Measurements from ENCODE around the gene FANCF.
"Not testable (repeated sequence)": the region's sequence is repeated elsewhere in the genome, so short reads cannot be mapped to it uniquely, and the experiment has no call there.

Gene FANCF

GRCh38 chr11:22625448-22626287 is at the start of gene FANCF:
FANCF (minus strand) TSS chr11:22625823; CDS start chr11:22625810, 13 bp downstream.
- DNase-seq (ENCODE audit: low read depth in 2 of 2) = peak; percentile 99

DNA sequence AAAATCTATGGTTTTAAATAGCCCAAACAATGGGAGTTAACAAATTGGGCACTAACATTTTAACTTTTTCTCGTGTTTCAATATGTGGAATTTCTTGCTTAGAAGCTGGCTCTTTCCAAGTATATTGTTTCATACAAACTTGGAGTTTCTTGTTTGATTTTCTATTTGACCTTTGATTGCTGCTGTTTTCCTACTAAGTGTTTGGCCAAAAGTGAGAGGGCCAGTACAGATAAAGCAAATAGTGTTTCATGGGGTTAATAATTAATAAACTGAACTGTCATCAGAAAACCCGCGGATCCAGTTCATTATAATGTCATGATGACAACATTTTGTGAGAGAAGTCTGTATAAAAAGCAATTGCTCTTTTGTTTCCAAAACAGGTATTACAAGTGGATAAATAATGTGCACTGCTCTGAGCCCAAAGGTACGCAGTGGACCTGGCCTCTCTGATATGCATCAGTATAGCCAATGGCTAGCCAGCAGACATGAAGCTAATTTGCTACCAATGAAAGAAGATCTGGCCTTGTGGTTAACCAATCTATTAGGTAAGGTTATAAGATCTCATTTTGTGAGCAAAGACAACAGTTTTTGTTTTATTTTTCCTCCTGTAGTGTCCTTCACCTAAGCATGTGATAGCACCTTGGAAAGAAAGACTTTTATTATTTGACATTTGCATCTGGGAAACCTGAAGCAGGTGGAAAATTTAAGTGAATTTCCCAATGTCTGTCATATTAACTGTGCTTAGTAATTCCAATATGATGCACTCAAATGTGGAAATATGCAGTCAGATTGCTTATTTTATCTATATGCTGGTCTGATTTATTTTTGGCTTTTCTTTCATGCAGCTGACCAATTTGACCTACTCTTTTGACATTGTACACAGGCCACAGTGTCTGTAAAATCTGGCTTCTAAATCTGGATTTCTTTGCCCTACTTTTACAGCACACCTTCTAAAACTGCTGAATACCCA is 49.1 kb upstream of the FANCF start:
- no peak for DNase-seq (ENCODE audit: low read depth in 2 of 2)

- DNase-seq (ENCODE audit: low read depth in 2 of 2) = peak in 1 of 2 experiments; percentile 14
These were observed 46.1 kb upstream of the FANCF start for GRCh38 chr11:22671751-22672150.

DNA sequence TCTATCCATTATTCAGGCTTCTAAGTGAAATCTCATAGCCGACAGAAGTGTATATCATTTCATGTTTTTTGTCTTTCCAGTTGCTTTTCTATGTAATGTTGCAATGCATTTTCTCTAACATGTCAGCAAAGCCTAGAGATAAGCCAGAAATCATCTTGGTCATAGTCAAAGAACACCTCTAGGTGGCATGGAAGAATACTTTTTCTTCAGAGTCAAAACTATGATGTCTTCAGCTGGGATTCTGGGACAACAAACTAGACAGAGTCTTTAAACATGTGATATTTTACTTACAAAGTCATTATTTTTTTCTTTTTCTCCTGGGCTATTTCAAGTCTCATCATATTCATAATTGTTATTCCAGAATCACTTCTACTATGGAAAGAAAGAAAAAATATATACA is 45.2 kb upstream of the FANCF start:
- DNase-seq (ENCODE audit: low read depth in 2 of 2) = no peak

DNA sequence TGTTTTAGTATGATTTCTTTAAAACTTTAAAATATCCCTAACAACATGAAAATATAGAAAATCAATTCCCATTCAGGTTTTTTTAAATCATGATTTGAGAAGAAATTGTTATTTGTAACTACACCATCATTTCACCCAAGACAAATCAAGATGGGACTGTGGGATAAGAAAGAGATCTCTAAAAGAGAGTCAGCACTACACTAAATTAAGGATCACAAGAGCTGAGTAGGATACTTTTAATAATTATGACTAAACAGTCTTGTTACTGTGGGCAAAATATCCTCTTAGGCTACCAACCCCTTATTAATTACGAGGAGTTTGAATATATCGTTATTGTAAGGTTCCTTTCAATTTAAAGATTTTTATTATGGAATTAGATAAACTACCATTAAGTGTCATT is 43.7 kb upstream of the FANCF start:
- DNase-seq (ENCODE audit: low read depth in 2 of 2) = no peak

DNA sequence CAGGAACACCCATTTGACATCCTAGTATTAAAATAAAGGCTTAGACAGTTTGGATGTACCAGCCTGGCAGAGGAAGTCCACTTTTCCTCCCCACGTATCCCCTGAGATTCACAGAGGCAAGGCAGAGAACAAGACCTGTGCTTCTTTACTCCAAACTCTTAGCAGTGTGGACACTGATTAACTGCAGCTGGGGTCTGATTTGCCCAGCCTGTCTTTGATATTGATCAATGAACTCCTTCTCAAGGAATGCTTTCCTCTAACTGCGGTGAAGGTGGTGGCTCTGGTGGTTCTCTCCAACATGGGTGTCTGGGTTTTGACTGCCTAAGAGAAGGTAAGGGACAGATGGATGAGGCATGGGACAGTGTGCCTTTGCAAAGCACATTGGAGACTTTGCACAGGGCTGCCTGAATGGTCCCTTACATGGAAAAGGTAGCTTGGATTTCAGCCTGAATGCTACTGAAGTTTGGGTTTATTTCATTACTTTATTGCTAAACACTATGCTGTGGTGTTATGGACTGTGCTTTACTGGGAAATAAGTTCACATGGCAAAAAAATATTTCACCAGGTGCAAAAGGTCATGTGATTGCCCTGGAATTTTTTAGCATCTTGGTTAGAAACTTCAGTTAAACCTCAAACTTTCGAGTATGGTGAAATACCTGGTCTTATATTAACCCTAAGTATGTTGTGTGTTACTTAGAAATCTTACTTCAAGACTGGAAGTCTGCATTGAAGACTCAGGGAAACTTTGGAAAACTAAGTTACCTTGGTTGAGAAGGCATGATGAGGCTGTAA is 42.6 kb upstream of the FANCF start:
- DNase-seq (ENCODE audit: low read depth in 2 of 2) = no peak

DNA sequence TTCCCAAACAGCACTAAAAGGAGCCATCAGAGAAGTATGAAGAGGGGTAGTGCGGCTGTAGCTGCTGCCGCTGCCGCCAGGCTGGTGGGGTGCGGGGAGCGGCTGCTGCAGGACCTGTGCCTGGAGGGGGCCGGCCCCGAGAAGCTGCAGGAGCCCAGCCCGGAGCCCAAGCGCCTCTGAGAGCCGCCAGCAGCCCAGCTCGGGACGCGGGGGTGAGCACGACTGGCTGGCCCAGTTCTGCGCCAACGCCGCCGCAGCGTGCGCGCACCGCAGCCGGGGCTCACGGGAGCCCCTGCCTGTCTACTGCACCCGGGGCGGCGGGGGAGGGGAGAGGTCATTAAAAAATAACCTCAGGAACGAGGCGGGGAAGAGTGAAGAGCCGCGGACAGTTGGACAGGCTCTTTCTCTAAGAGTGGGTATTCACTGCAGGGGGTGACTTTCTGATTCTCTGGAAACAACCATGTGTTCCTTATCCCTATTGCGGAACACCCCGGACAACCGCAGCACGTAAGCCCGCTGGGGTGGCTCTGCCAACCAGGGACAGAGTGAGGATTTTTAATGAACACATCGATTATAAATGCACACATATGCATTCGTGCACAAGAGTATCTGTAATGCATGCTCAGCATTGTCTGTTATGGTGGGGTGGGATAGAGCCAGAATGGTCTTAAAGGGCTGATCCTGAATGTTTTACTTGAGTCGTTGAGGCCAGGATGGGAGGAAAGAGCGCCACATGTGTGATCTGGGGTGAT is 41.2 kb upstream of the FANCF start:
- no peak for DNase-seq (ENCODE audit: low read depth in 2 of 2)

GRCh38 chr11:22666325-22666687 is 40.7 kb upstream of the FANCF start, which contains the start of gene GAS2:
GAS2 (plus strand) TSS chr11:22666611; CDS start chr11:22674870, 8,259 bp downstream.
- DNase-seq (ENCODE audit: low read depth in 2 of 2) = no peak

DNA sequence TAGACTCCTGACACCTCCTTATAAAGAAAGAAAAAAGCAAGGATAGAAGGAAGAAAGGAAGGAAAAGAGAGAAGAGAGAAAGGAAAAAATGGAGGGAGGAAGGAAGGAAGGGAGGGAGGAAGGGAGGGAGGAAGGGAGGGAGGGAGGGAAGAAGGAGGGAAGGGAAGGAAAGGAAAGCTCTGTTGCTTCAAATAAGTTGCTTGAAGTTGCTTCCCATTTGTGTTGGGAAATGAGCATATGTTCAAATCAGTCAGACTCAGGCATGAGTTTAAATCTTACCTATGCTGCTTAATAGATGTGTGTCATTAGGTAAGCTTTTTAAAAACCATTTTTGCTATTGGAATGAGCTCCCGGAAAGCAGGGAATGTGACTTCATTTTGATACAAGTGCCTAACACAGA is 34.2 kb upstream of the FANCF start:
- no peak for DNase-seq (ENCODE audit: low read depth in 2 of 2)

DNA sequence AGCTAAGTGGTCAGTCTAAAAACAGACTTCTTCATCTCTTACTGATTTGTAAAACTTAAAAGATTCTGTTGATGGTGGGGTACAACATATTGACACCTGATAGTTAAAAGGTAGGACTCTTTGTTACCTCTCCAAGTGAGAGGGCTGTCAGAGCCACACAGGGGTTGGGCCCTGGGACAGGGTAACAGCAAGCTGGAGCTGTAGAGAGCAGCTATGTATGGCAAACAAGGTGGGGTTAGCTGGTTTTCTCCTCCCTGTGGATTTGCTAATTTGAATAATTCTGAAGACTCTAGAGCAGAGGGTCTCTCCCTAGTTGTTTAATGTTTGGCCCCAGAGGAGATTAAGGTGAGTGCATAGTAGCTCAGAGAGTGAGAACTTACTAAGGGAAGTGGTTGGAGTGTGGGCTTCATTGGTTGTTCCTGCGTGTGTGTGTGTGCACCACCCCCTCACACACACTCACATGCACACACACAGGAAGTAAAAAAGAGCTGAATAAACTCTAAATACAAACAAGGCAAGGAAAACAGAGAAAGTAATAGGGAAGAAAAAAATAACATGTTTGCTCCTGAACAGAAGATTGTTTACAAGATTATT is 31.6 kb upstream of the FANCF start:
- no peak for DNase-seq (ENCODE audit: low read depth in 2 of 2)

DNA sequence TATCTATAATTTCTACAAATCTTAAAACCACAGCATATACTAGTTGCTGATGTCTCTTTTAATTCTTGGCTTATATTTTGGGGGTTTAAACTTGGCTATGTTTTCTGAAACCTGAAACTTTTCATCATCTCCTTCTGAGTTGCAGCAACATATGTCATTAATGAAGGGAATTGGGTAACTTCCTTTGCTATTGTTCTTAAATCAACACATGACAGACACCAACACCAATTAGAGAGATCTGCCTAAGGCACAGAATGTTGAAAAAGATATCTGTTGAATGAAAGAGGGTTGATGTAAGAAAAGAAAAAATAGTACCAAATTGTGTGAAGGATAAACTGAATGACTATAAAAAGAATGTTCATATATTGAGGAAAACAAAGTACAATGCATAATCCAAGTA is 30.5 kb upstream of the FANCF start:
- no peak for DNase-seq (ENCODE audit: low read depth in 2 of 2)

DNA sequence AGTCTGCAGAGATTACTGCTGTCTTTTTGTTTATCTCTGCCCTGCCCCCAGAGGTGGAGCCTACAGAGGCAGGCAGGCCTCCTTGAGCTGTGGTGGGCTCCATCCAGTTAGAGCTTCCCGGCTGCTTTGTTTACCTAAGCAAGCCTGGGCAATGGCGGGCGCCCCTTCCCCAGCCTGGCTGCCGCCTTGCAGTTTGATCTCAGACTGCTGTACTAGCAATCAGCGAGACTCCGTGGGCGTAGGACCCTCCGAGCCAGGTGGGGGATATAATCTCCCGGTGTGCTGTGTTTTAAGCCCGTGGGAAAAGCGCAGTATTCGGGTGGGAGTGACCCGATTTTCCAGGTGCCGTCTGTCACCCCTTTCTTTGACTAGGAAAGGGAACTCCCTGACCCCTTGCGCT is 26.7 kb upstream of the FANCF start:
- not testable (repeated sequence) for DNase-seq (ENCODE audit: low read depth in 2 of 2)

DNA sequence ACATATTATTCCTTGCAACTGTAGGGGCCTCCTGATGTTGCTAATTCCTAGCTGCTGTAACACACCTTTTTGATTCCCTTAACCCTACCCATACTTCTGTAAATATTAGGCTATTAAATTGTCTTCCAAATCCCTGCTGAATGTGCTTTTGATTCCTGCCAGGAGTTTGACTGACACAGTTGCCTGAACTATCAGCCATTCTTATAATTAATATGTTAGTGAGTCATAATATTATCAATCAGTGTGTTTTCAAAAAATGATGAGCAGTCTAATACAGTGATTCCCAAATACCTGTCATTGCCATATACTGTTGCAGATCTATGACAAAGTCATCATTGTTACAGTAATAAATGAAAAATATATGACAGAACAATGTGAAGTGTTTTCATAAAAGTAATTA is 15.9 kb upstream of the FANCF start:
- DNase-seq (ENCODE audit: low read depth in 2 of 2) = no peak

- no peak for DNase-seq (ENCODE audit: low read depth in 2 of 2)
These were observed 15.2 kb upstream of the FANCF start for GRCh38 chr11:22640862-22641261.

DNA sequence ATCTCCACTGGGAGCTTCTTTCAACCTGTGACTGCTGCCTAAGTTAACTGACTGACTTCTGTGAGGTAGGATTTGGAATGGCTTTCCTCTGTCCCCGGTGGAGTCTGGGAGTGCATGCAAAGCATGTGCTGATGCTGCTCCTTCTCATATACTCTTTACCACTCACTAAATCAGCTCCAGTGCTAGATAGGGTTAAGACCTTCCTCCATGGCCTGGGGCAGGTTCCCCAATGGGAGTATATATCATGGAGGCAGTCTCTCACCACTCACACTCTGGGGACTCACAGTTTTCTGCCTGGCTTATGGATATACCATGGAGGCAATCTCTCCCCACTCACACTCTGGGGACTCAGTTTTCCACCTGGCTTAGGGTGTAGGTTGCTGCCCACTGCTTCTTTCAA is 10.1 kb upstream of the FANCF start:
- DNase-seq (ENCODE audit: low read depth in 2 of 2) = no peak

DNA sequence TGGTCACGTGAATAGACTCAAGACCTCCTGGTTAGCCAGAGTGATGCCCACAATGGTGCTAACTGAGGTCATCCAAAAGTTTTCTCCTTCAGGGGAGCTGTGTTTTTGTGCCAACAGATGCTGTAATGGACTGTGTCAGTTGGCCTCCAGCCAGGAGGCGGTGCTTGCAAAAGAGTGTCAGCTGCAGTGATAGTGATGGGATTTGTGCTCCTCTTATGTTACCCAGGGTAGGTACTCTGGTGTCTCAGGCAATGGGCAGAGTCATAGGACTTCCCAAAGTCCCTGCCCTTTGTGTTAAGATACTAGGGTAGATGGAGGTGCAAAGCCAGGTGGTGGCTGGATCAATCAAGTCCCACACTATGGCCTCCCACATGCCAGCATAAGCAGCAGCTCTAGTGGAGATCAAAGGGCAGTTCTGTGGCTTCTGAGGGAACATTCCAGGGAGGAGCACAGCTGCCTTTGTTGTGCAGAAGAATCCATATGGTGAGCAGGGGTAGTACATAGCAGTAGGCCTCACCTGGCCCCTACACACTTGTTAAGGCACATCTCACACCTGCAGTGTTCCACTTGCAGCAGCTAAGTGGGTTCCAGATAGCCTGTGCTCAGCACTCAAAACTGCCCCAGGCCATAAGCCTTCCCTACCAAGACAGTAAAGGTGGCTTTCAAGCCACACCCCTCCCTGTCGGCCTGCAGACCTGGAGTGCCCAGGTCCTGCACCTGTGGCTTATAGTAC is 9.4 kb upstream of the FANCF start:
- no peak for DNase-seq (ENCODE audit: low read depth in 2 of 2)

DNA sequence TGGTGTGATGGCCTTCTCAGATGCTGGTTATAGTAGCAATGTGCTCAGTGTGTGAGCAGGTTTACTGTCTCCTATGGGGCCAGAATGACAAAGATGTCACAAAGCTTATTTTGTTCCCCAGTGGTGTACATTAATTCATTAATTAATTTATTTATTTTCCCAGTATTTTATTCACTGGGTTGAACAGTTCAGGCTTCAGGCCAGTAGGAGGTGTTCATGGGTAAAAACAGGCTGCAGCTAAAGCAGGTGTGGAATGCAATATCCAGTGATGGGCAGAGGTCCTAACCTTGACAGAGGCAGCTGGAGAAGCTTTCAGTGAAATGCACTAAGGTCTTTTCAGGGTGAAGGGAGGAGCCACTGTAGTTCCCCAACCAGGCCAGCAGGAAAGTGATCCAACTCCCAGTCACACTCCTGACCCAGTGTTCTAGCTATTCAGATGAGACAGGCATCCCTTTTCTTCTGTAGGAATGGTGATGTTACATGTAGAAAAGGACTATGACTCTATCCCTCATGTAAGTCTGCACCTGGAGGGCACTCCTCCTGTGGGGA is 7.8 kb upstream of the FANCF start:
- no peak for DNase-seq (ENCODE audit: low read depth in 2 of 2)

GRCh38 chr11:22627421-22627820 is 1.8 kb upstream of the FANCF start:
- no peak for DNase-seq (ENCODE audit: low read depth in 2 of 2)

GRCh38 chr11:22626573-22627239 is 1.1 kb upstream of the FANCF start:
- DNase-seq (ENCODE audit: low read depth in 2 of 2) = no peak
